NT2/D1 (cell line): Measurements from ENCODE around the gene FAM156B.
"Not testable (repeated sequence)": the region's sequence is repeated elsewhere in the genome, so short reads cannot be mapped to it uniquely, and the experiment has no call there.

Experiments
- DNase-seq: peaks from one replicate; pipeline ENCODE4 v3.0.0-alpha.2; 2011; ENCODE audit warnings: low read depth, low spot score
- H3K27me3 ChIP-seq: 2 replicates; pipeline ENCODE4 v1.6.0; 2011; ENCODE audit warnings: mild to moderate bottlenecking; ENCODE audit not compliant: insufficient read length, insufficient read depth
- H3K36me3 ChIP-seq: 2 replicates; pipeline ENCODE4 v1.6.1; 2011; ENCODE audit warnings: mild to moderate bottlenecking, low read length, mixed read lengths; ENCODE audit not compliant: insufficient read depth, insufficient read length
- H3K4me1 ChIP-seq: 2 replicates; pipeline ENCODE4 v1.5.1; 2011; ENCODE audit not compliant: insufficient read depth, insufficient read length
- H3K4me3 ChIP-seq: 2 replicates; pipeline ENCODE4 v1.5.1; 2011; ENCODE audit warnings: low read depth; ENCODE audit not compliant: insufficient read length
- H3K9ac ChIP-seq: 2 replicates; pipeline ENCODE4 v1.6.0; 2011; ENCODE audit warnings: low read depth; ENCODE audit not compliant: insufficient read length
- H3K9me3 ChIP-seq: 2 replicates; pipeline ENCODE4 v1.5.1; 2011; ENCODE audit warnings: mild to moderate bottlenecking, low read length; ENCODE audit not compliant: insufficient read depth
- SUZ12 ChIP-seq: IDR thresholded peaks from 2 replicates; pipeline ENCODE4 v1.6.1; 2011; ENCODE audit not compliant: insufficient read length, insufficient read depth; ENCODE audit errors: extremely low read depth
- YY1 ChIP-seq: IDR thresholded peaks from 2 replicates; pipeline ENCODE4 v1.6.1; 2011; ENCODE audit not compliant: insufficient read length, insufficient read depth
- ZNF274 ChIP-seq: IDR thresholded peaks from 2 replicates; pipeline ENCODE4 v1.6.1; 2011; ENCODE audit warnings: mild to moderate bottlenecking, low read depth, low read length

Gene FAM156B

GRCh38 chrX:52874661-52875060 is 22.5 kb upstream of the FAM156B start:
- Histone ChIP-seq H3K4me3 (no peak overlapping the region), H3K27me3 (no peaks in the 10 kb centered on the region), H3K9me3 (no peaks in the 10 kb centered on the region)

GRCh38 chrX:52875436-52875835 is 21.7 kb upstream of the FAM156B start:
- H3K36me3 ChIP-seq, H3K27me3 ChIP-seq, H3K9ac ChIP-seq: not testable (repeated sequence)

More at GRCh38 chrX:52874661-52875060, 22.5 kb upstream of the FAM156B start:
- Histone ChIP-seq H3K4me1 (no peaks in the 10 kb centered on the region), H3K9ac (no peak overlapping the region), H3K36me3 (no peaks in the 10 kb centered on the region)
- TF ChIP-seq YY1 = no peak
- no peak for TF ChIP-seq SUZ12
- TF ChIP-seq ZNF274 = no peak
- DNase-seq = no peak

GRCh38 chrX:52876386-52876785 is 20.7 kb upstream of the FAM156B start:
- H3K9ac ChIP-seq, DNase-seq, H3K36me3 ChIP-seq, H3K4me3 ChIP-seq, H3K4me1 ChIP-seq, H3K27me3 ChIP-seq, H3K9me3 ChIP-seq: not testable (repeated sequence)

More at GRCh38 chrX:52875436-52875835, 21.7 kb upstream of the FAM156B start:
- H3K9me3 ChIP-seq, H3K4me1 ChIP-seq, H3K4me3 ChIP-seq, DNase-seq: not testable (repeated sequence)

- not testable (repeated sequence) for H3K4me3 ChIP-seq, H3K4me1 ChIP-seq, H3K36me3 ChIP-seq
These were observed 9.7 kb upstream of the FAM156B start for GRCh38 chrX:52887459-52887858.

GRCh38 chrX:52888090-52888489 is 9.0 kb upstream of the FAM156B start:
- not testable (repeated sequence) for H3K4me3 ChIP-seq, H3K36me3 ChIP-seq, H3K9ac ChIP-seq, H3K9me3 ChIP-seq, H3K27me3 ChIP-seq, H3K4me1 ChIP-seq, DNase-seq

More at GRCh38 chrX:52887459-52887858, 9.7 kb upstream of the FAM156B start:
- DNase-seq, H3K9me3 ChIP-seq, H3K27me3 ChIP-seq, H3K9ac ChIP-seq: not testable (repeated sequence)

GRCh38 chrX:52896438-52896837 is 692 bp upstream of the FAM156B start:
- not testable (repeated sequence) for H3K9ac ChIP-seq, DNase-seq, H3K36me3 ChIP-seq, H3K27me3 ChIP-seq, H3K9me3 ChIP-seq, H3K4me1 ChIP-seq, H3K4me3 ChIP-seq

- not testable (repeated sequence) for H3K9ac ChIP-seq, H3K4me3 ChIP-seq, H3K4me1 ChIP-seq, H3K9me3 ChIP-seq, DNase-seq, H3K27me3 ChIP-seq, H3K36me3 ChIP-seq
These were observed 8.4 kb downstream of the FAM156B start for GRCh38 chrX:52905531-52905930.

- not testable (repeated sequence) for H3K4me1 ChIP-seq, H3K36me3 ChIP-seq, H3K27me3 ChIP-seq, H3K4me3 ChIP-seq, H3K9me3 ChIP-seq, DNase-seq, H3K9ac ChIP-seq
These were observed 8.9 kb downstream of the FAM156B start for GRCh38 chrX:52906072-52906471.

GRCh38 chrX:52907137-52907536 is 10.0 kb downstream of the FAM156B start:
- H3K4me1 ChIP-seq, DNase-seq, H3K4me3 ChIP-seq, H3K9ac ChIP-seq, H3K9me3 ChIP-seq, H3K27me3 ChIP-seq, H3K36me3 ChIP-seq: not testable (repeated sequence)

- not testable (repeated sequence) for H3K27me3 ChIP-seq, H3K9me3 ChIP-seq, H3K36me3 ChIP-seq, H3K9ac ChIP-seq, DNase-seq, H3K4me3 ChIP-seq, H3K4me1 ChIP-seq
These were observed 10.8 kb downstream of the FAM156B start for GRCh38 chrX:52907900-52908299.

- H3K9ac ChIP-seq, H3K4me1 ChIP-seq, DNase-seq, H3K27me3 ChIP-seq, H3K9me3 ChIP-seq, H3K4me3 ChIP-seq, H3K36me3 ChIP-seq: not testable (repeated sequence)
These were observed 12.3 kb downstream of the FAM156B start for GRCh38 chrX:52909313-52909969.

GRCh38 chrX:52913681-52914080 is 16.6 kb downstream of the FAM156B start:
- not testable (repeated sequence) for H3K4me1 ChIP-seq, DNase-seq, H3K36me3 ChIP-seq, H3K9ac ChIP-seq, H3K4me3 ChIP-seq, H3K27me3 ChIP-seq, H3K9me3 ChIP-seq
